K562 (cell line): ENCODE data around the gene FIG4. TPM values are rescaled to one million over a fixed set of nuclear protein-coding genes. Genes with fewer than 3 reads are reported as not detected.

Source experiments
- ATAC-seq: fragments of 200-7000 bp; cut with Tn5 transposase; 3 replicates; pipeline ENCODE4 v1.9.1; 2020; ENCODE audit warnings: moderate library complexity
- BruUV-seq: library from RNA; stranded (reverse); fragments of 400-500 nt; replicated peaks from 2 replicates; lab custom pipeline; 2021; lab: Mats Ljungman, UMichigan
- CTCF ChIA-PET: fragments of 300-600 bp; formaldehyde crosslinking; extraction: SDS; loops from one replicate; lab custom pipeline; 2021; ENCODE audit warnings: low intra/inter-chr PET ratio; lab: Yijun Ruan, JAX
- POLR2A ChIA-PET: fragments of 300-600, 350-650 bp; sonication (Branson Sonifier 250); formaldehyde crosslinking; extraction: SDS; loops from one replicate; lab custom pipeline; 2021; ENCODE audit warnings: antibody characterized with exemption, inconsistent platforms; lab: Yijun Ruan, JAX
- DNase-seq, 4 experiments: peaks; one replicate each; pipeline versions ENCODE4 v3.0.0 to v3.0.0-alpha.2; 2011 to 2018; ENCODE audit warnings: low spot score in 3 of 4, mixed read lengths in 3 of 4; ENCODE audit errors: extremely low read depth in 1 of 4
- FAIRE-seq: peaks from 2 replicates; lab custom pipeline; 2011; peaks lifted over from hg19 to GRCh38; lab: Jason Lieb, UNC
- H2AFZ ChIP-seq: 2 replicates; pipeline ENCODE4 v1.6.0; 2011; ENCODE audit warnings: low read depth, low read length, control low read depth, inconsistent platforms
- H3K27ac ChIP-seq: fragments of 200-600 bp; 3 replicates; pipeline ENCODE4 v1.8.0; 2011; ENCODE audit warnings: low read depth, mild to moderate bottlenecking, control low read depth, inconsistent platforms, low read length, moderate library complexity, mixed read lengths; ENCODE audit errors: extremely low read depth
- H3K27me3 ChIP-seq, 2 experiments: fragments of 300-600 bp in 1 of 2; 2 replicates in 1 of 2; 3 replicates in 1 of 2; pipeline versions ENCODE4 v1.6.0 to v1.8.0; 2011; ENCODE audit warnings: inconsistent platforms in 2 of 2, low read length in 2 of 2, mild to moderate bottlenecking in 1 of 2, mixed read lengths in 1 of 2, moderate library complexity in 1 of 2; ENCODE audit not compliant: control insufficient read depth in 2 of 2, insufficient read depth in 2 of 2
- H3K36me3 ChIP-seq: fragments of 300-600 bp; 3 replicates; pipeline ENCODE4 v1.8.0; 2011; ENCODE audit warnings: mild to moderate bottlenecking, low read length, inconsistent platforms; ENCODE audit not compliant: control insufficient read depth, insufficient read depth
- H3K4me1 ChIP-seq, 2 experiments: fragments of 200-600 bp in 1 of 2; replicated peaks in 1 of 2; 2 replicates in 1 of 2; 3 replicates in 1 of 2; pipeline versions ENCODE4 v1.5.1 to v1.8.0; 2011; ENCODE audit warnings: inconsistent platforms in 2 of 2, low read length in 2 of 2, mild to moderate bottlenecking in 1 of 2, mixed read lengths in 1 of 2, moderate library complexity in 1 of 2; ENCODE audit not compliant: control insufficient read depth in 2 of 2, insufficient read depth in 2 of 2
- H3K4me2 ChIP-seq: 2 replicates; pipeline ENCODE4 v1.6.1; 2011; ENCODE audit warnings: low read length, control low read depth, inconsistent platforms, mixed read lengths; ENCODE audit not compliant: insufficient read depth
- H3K4me3 ChIP-seq: fragments of 200-600 bp; sonication (generic), shearing (Covaris generic); 2 replicates; pipeline ENCODE4 v1.5.1; 2016; ENCODE audit warnings: control low read depth, inconsistent platforms
- H3K79me2 ChIP-seq: fragments of 200-600 bp; 3 replicates; pipeline ENCODE4 v1.8.0; 2011; ENCODE audit warnings: low read length, inconsistent platforms; ENCODE audit not compliant: control insufficient read depth, insufficient read depth
- H3K9ac ChIP-seq, 2 experiments: 2 replicates each; pipeline versions ENCODE4 v1.6.0 to v1.6.1; 2011; ENCODE audit warnings: low read depth in 2 of 2, low read length in 2 of 2, control low read depth in 1 of 2, inconsistent platforms in 1 of 2, mild to moderate bottlenecking in 1 of 2, mixed read lengths in 1 of 2; ENCODE audit not compliant: insufficient read depth in 1 of 2
- H3K9me1 ChIP-seq: one replicate; pipeline ENCODE4 v1.6.0; 2011; ENCODE audit warnings: inconsistent platforms, mild to moderate bottlenecking, low read length, moderate library complexity; ENCODE audit not compliant: control insufficient read depth, insufficient read depth
- H3K9me3 ChIP-seq: replicated peaks from 2 replicates; pipeline ENCODE4 v1.5.1; 2011; ENCODE audit warnings: low read depth, low read length, inconsistent platforms; ENCODE audit not compliant: control insufficient read depth, insufficient read depth
- H4K20me1 ChIP-seq: replicated peaks from 2 replicates; pipeline ENCODE4 v1.6.1; 2011; ENCODE audit warnings: low read length, inconsistent platforms, mixed read lengths; ENCODE audit not compliant: control insufficient read depth, insufficient read depth
- CEBPB ChIP-seq: fragments of 450-650 bp; IDR thresholded peaks from 2 replicates; pipeline ENCODE4 v1.6.1; 2016; ENCODE audit warnings: missing genetic modification characterization, missing compliant biosample characterization
- CEBPG ChIP-seq, 3 experiments: fragments of 200-800 bp in 1 of 3; sonication (Bioruptor generic) in 1 of 3; sonication (generic) in 1 of 3; formaldehyde crosslinking in 1 of 3; IDR thresholded peaks in 2 of 3; conservative IDR thresholded peaks in 1 of 3; 2 replicates each; pipeline versions ENCODE4 v1.6.1 to v1.8.0; 2016 to 2022; ENCODE audit warnings: missing compliant biosample characterization in 2 of 3, missing genetic modification characterization in 2 of 3, mild to moderate bottlenecking in 1 of 3, missing genetic modification reagents in 1 of 3
- EZH2 ChIP-seq: IDR thresholded peaks from 2 replicates; pipeline ENCODE4 v1.6.1; 2012; ENCODE audit warnings: low read depth, mild to moderate bottlenecking, inconsistent platforms, low read length, borderline replicate concordance
- RBM25 ChIP-seq: fragments of 200-400 bp; formaldehyde crosslinking; IDR thresholded peaks from 2 replicates; pipeline ENCODE4 v1.6.1; 2018; ENCODE audit warnings: low read length, low read depth, moderate library complexity; ENCODE audit not compliant: severe bottlenecking
- SIRT6 ChIP-seq: IDR thresholded peaks from one replicate; pipeline ENCODE4 v1.6.1; 2012; ENCODE audit warnings: low read depth, mild to moderate bottlenecking, control low read depth, inconsistent platforms, low read length, moderate library complexity
- ZNF354B ChIP-seq: fragments of 250-450 bp; sonication (Bioruptor Pico); IDR thresholded peaks from 2 replicates; pipeline ENCODE4 v1.4.0; 2020
- WGBS: fragments of 100-300 bp; shearing (Covaris generic); methylation state at CpG from one replicate; pipeline ENCODE4 v1.1.6; 2016; ENCODE audit warnings: low coverage, mixed read lengths; ENCODE audit not compliant: insufficient coverage; ENCODE audit errors: missing lambda C conversion rate; 5-methylcytosine and 5-hydroxymethylcytosine counted together
- in situ Hi-C: fragments of 300-500 bp; cut with MboI; formaldehyde crosslinking; loops from 4 replicates; pipeline ENCODE4 v1.15.0; 2018; ENCODE audit warnings: inconsistent platforms, mixed read lengths
- intact Hi-C: fragments of 100-400 bp; cut with micrococcal nuclease; formaldehyde crosslinking; loops from 2 replicates; pipeline ENCODE4 v1.14.2; 2022
- polyA plus RNA-seq, 8 experiments: library from polyadenylated mRNA; depleted of rRNA in 4 of 8; stranded (reverse) in 5 of 8; unstranded in 3 of 8; fragments of >200 nt; fragmentation: Nextera tagmentation in 2 of 8; fragmentation: Illumina TruSeq in 1 of 8; extraction: Ambion mirVana in 2 of 8; extraction: Trizol in 1 of 8; gene quantifications; 2 replicates each; pipeline versions ENCODE4 v1.2.1 to v1.2.3, GENCODE V29; 2011 to 2014; ENCODE audit warnings: inconsistent platforms in 1 of 8, missing spikeins in 1 of 8
- total RNA-seq, 7 experiments: library from RNA; depleted of rRNA in 6 of 7; stranded (reverse); fragments of >200 nt in 6 of 7; fragmentation: Illumina TruSeq in 2 of 7; extraction: Trizol in 2 of 7; gene quantifications; 2 replicates each; pipeline versions ENCODE4 v1.2.1 to v1.2.3, GENCODE V29; 2011 to 2021; ENCODE audit warnings: low replicate concordance in 1 of 7
- TF ChIP-seq, protein P1 (sequence below), 2 experiments: IDR thresholded peaks in 1 of 2; conservative IDR thresholded peaks in 1 of 2; 2 replicates each; pipeline ENCODE4 v1.6.1; 2016; ENCODE audit warnings: low read depth in 2 of 2, mild to moderate bottlenecking in 1 of 2, missing compliant biosample characterization in 1 of 2, missing genetic modification characterization in 1 of 2, moderate library complexity in 1 of 2

Gene FIG4
- total and polyA plus RNA-seq, 9 of the 15 experiments (the other 6 are each of a cell fraction or from before 2014, with no cell fraction given), result 1.5 to 6.8 (median 4.3) TPM

DNA sequence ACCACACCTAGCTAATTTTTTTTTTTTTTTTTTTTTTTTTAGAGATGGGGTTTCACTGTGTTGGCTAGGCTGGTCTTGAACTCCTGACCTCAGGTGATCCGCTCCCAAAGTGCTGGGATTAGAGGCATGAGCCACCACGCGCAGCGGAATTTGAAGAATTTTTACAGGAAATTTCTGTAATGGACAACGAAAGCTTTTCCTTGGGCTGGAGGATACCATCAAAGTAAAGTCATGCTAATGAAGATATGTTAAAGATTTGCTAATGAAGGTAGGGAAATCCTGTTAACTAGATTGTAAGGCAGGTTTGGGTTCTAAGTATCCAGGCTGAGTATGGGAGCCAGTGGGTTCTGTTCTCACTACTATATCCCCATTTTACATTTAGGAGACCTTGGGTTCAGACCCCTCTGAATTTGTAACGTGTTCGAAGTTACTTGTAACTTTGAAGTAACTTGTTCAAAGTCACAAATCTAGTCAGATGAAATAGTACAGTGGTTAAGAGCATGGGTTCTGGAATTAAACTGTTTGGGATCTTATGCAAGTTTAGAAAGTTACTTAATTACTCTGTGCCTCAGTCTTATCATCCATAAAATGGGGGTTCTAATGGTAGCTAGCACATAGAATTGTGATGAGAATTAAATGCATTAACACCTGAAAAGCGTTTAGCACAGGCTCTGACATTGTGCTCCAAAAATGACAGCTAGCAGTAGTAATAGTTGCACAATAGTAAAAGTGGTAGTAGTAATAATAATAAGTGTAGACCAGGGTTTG, 163.6 kb downstream of the FIG4 start:
- no TSS peak for BruUV-seq
- DNase-seq, result no peak
- no peaks in the 10 kb centered on the region for H4K20me1 ChIP-seq
- H3K27me3 ChIP-seq, result no peaks in the 10 kb centered on the region
- no peak overlapping the region for H3K9ac ChIP-seq
- H3K4me1 ChIP-seq, result no peaks in the 10 kb centered on the region
- WGBS, result 1% methylated on average over 8 of the region's 8 CpGs
- ChIA-PET POLR2A (no interaction called here), CTCF (no interaction called here)
- intact Hi-C loops (no loop called here), in situ Hi-C loops (no loop called here)
- no peak for ATAC-seq
- TF ChIP-seq RBM25 (peak; percentile 80), CEBPB (tag) (peak; percentile 44), EZH2 (no peak), CEBPG (CRISPR knock-in tag; IDR thresholded peaks at IDR 0.05) (no peak), CEBPG (tag; conservative IDR thresholded peaks at IDR 0.05 in 1 of 2, IDR thresholded peaks at IDR 0.05 in 1 of 2) (peak; percentile 26 to 50; a peak in 2 of 4 replicates), SIRT6 (no peak), ZNF354B (CRISPR knock-in tag) (no peak)
- TF ChIP-seq, protein P1, sequence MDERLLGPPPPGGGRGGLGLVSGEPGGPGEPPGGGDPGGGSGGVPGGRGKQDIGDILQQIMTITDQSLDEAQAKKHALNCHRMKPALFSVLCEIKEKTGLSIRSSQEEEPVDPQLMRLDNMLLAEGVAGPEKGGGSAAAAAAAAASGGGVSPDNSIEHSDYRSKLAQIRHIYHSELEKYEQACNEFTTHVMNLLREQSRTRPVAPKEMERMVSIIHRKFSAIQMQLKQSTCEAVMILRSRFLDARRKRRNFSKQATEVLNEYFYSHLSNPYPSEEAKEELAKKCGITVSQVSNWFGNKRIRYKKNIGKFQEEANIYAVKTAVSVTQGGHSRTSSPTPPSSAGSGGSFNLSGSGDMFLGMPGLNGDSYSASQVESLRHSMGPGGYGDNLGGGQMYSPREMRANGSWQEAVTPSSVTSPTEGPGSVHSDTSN (CRISPR knock-in tag; IDR thresholded peaks at IDR 0.05; ENCODE audit: low read depth), result no peak
- TF ChIP-seq, protein P1 (tag; conservative IDR thresholded peaks at IDR 0.05; ENCODE audit: low read depth), result no peak
- H3K36me3 ChIP-seq, result no peaks in the 10 kb centered on the region
- no peak overlapping the region for H3K4me3 ChIP-seq
- no peaks in the 10 kb centered on the region for H3K9me1 ChIP-seq
- no peak overlapping the region for H3K4me2 ChIP-seq
- H3K79me2 ChIP-seq, result no peaks in the 10 kb centered on the region
- H3K27ac ChIP-seq, result no peak overlapping the region
- no peak overlapping the region for H2AFZ ChIP-seq
- no peak for FAIRE-seq
- H3K9me3 ChIP-seq, result no peaks in the 10 kb centered on the region
